Tibial artery (tissue), 4 donors: ENCODE data around the gene GDF7.
A peak's percentile ranks its signal among the peaks of the same experiment; 100 is the strongest.

Experiments used
- DNase-seq, 2 donors: peaks; one replicate each; pipeline ENCODE4 v3.0.0-alpha.2; 2019
- H3K27ac ChIP-seq, 2 donors: fragments of 200-600 bp; sonication (generic) in 1 of 2; 1 replicate in 1 of 2; 2 replicates in 1 of 2; pipeline ENCODE4 v1.5.1; 2018 to 2019; ENCODE audit warnings: mild to moderate bottlenecking in 1 of 2
- H3K27me3 ChIP-seq, 2 donors: fragments of 200-600 bp; sonication (generic) in 1 of 2; one replicate each; pipeline versions ENCODE4 v1.5.1 to v1.6.0; 2016 to 2019
- H3K36me3 ChIP-seq, 3 donors: fragments of 200-600 bp; sonication (generic) in 2 of 3; one replicate each; pipeline ENCODE4 v1.5.1; 2016 to 2019; ENCODE audit warnings: mild to moderate bottlenecking in 2 of 3
- H3K4me1 ChIP-seq, 4 donors: fragments of 200-600 bp; sonication (generic) in 2 of 4; 1 replicate in 3 of 4; 2 replicates in 1 of 4; pipeline ENCODE4 v1.5.1; 2016 to 2019
- H3K4me3 ChIP-seq, 2 donors: fragments of 200-600 bp; sonication (generic) in 1 of 2; 1 replicate in 1 of 2; 2 replicates in 1 of 2; pipeline ENCODE4 v1.5.1; 2018 to 2019; ENCODE audit warnings: mild to moderate bottlenecking in 2 of 2
- H3K9me3 ChIP-seq, 3 donors: fragments of 200-600 bp; sonication (generic) in 1 of 3; one replicate each; pipeline ENCODE4 v1.5.1; 2016 to 2019
- CTCF ChIP-seq, 2 experiments: fragments of 200-600 bp in 1 of 2; fragments of 450-650 bp in 1 of 2; IDR thresholded peaks; one replicate each; pipeline ENCODE4 v1.5.1; 2017 to 2019; ENCODE audit warnings: antibody characterized with exemption in 2 of 2, mild to moderate bottlenecking in 1 of 2, moderate library complexity in 1 of 2
- intact Hi-C: fragments of 100-400 bp; cut with DNase I; formaldehyde crosslinking; loops from one replicate; pipeline ENCODE4 v1.15.0; 2023; ENCODE audit warnings: low total_unique reads

Gene GDF7

GRCh38 chr2:20660506-20661420, 6.2 kb upstream of the GDF7 start:
- peak in 1 of 2 donors; percentile 35 for DNase-seq
- Histone ChIP-seq H3K36me3 (no peaks in the 10 kb centered on the region), H3K9me3 (no peaks in the 10 kb centered on the region), H3K4me3 (no peak overlapping the region), H3K27ac (no peak overlapping the region), H3K4me1 (peaks cover 0 to 18% (median 15%) of the 10 kb centered on the region in 4 donors), H3K27me3 (peaks cover 0 to 9% of the 10 kb centered on the region in 2 donors)
- intact Hi-C loops, result loop anchor here (5.0 to 10.0 kb wide), 3 partner anchors 162 to 384 kb away; partner anchors contain the start of genes APOB and LDAH
- no peak for TF ChIP-seq CTCF (IDR thresholded peaks at IDR 0.05)

GRCh38 chr2:20661421-20662307, 5.3 kb upstream of the GDF7 start:
- no peak overlapping the region for H3K27ac ChIP-seq
- DNase-seq, result peak; percentile 63 to 84
- H3K4me1 ChIP-seq, result peaks cover 0 to 23% (median 19%) of the 10 kb centered on the region in 4 donors
- H3K4me3 ChIP-seq, result no peak overlapping the region
- peak; percentile 95 to 96 for TF ChIP-seq CTCF (IDR thresholded peaks at IDR 0.05)
- H3K27me3 ChIP-seq, result peaks cover 0 to 9% of the 10 kb centered on the region in 2 donors
- intact Hi-C loops, result loop anchor here (2.0 to 10.0 kb wide), 4 partner anchors 15 to 383 kb away; partner anchors contain the start of genes APOB and LDAH
- no peaks in the 10 kb centered on the region for H3K36me3 ChIP-seq
- no peaks in the 10 kb centered on the region for H3K9me3 ChIP-seq

- peaks cover 0 to 26% (median 19%) of the 10 kb centered on the region in 4 donors for H3K4me1 ChIP-seq
- no peak overlapping the region for H3K4me3 ChIP-seq
- intact Hi-C loops, result loop anchor here (2.0 to 10.0 kb wide), 4 partner anchors 14 to 382 kb away; partner anchors contain the start of genes APOB and LDAH
- no peaks in the 10 kb centered on the region for H3K9me3 ChIP-seq
- H3K27ac ChIP-seq, result no peak overlapping the region
- peak in 1 of 2 donors; percentile 58 for DNase-seq
- no peaks in the 10 kb centered on the region for H3K36me3 ChIP-seq
- no peak for TF ChIP-seq CTCF (IDR thresholded peaks at IDR 0.05)
- H3K27me3 ChIP-seq, result peaks cover 0 to 9% of the 10 kb centered on the region in 2 donors
Observed at GRCh38 chr2:20662308-20662937, 4.5 kb upstream of the GDF7 start.

GRCh38 chr2:20663196-20664070, 3.5 kb upstream of the GDF7 start:
- Histone ChIP-seq H3K4me3 (no peak overlapping the region), H3K27ac (no peak overlapping the region), H3K4me1 (peaks cover 0 to 36% (median 27%) of the 10 kb centered on the region in 4 donors), H3K36me3 (no peaks in the 10 kb centered on the region), H3K9me3 (no peaks in the 10 kb centered on the region), H3K27me3 (peaks cover 0 to 9% of the 10 kb centered on the region in 2 donors)
- no peak for TF ChIP-seq CTCF (IDR thresholded peaks at IDR 0.05)
- DNase-seq, result peak in 1 of 2 donors; percentile 54
- intact Hi-C loops, result loop anchor here (2.0 to 10.0 kb wide), 4 partner anchors 13 to 381 kb away; partner anchors contain the start of genes APOB and LDAH
